Adipose tissue (tissue), 3 donors: Measurements from ENCODE around the gene CYS1. TPM values are rescaled to one million over a fixed set of nuclear protein-coding genes. Genes with fewer than 3 reads are reported as not detected.

Source experiments
- H3K27ac ChIP-seq: one replicate; pipeline ENCODE4 v1.5.1; 2013; ENCODE audit warnings: low read depth, low read length
- WGBS, 3 donors: extraction: QIAGEN DNeasy Blood & Tissue Kit; methylation state at CpG; one replicate each; pipeline ENCODE4 v1.1.7; 2013; 5-methylcytosine and 5-hydroxymethylcytosine counted together
- polyA plus RNA-seq, 3 donors: library from polyadenylated mRNA; stranded (reverse); fragments of 200-250 nt; gene quantifications; one replicate each; pipeline ENCODE4 v1.2.3, GENCODE V29; 2013
- donor health status: healthy with polysubstance abuse.
- donor health status: Bipolar disorder and iron deficiency.
- donor health status: healthy.

CYS1 gene
- polyA plus RNA-seq, 3 donors = 0.22 to 14.2 (median 2.4) TPM

DNA sequence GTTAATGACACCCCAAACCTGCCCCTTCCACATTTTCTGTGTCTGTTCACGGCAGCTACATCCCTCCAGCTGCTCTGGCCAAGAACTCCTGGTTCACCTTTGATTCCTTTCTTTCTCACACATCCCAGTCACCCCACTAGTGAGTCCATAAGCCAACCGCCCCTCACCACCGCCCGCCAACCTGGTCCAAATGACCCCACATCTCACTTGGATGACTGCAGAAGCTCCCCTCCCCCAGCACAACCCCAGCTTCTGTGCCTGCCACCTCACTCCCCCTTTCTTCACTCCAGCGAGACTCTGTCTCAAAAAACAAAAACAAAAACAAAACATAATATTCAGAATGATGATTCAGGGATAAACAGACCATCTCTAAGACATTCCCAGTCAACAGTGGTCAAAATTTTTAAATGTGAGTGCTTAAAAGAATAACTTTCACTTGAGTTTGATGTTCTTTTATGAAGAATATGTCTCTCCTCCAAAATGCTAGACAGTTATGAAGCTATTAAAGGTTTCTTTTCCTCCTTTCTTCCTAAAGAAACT, 3.2 kb downstream of the CYS1 start:
- no peak overlapping the region for H3K27ac ChIP-seq
- 85 to 89% (median 87%) methylated on average over 5 of the region's 5 CpGs for WGBS, 3 donors

DNA sequence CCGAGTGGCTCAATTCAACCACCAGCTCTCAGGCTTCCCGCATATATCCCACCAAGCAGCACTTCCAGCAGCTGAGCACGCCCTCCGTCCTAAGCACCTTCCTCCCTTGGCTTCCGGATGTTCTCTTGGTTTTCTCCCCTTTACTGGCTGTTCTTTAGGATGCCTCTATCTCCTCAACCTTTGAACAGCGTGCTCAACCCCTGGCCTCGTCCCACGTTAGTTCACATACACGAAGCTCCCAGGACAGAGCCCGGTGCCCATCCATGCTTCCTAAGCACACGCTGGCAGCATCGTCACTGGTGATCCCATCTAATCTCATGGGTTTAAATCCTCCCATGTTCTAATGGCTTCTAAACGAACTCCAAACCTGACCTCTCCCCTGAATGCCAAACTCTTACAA, 3.7 kb downstream of the CYS1 start:
- 80 to 84% (median 80%) methylated on average over 13 of the region's 13 CpGs for WGBS, 3 donors
- no peak overlapping the region for H3K27ac ChIP-seq

DNA sequence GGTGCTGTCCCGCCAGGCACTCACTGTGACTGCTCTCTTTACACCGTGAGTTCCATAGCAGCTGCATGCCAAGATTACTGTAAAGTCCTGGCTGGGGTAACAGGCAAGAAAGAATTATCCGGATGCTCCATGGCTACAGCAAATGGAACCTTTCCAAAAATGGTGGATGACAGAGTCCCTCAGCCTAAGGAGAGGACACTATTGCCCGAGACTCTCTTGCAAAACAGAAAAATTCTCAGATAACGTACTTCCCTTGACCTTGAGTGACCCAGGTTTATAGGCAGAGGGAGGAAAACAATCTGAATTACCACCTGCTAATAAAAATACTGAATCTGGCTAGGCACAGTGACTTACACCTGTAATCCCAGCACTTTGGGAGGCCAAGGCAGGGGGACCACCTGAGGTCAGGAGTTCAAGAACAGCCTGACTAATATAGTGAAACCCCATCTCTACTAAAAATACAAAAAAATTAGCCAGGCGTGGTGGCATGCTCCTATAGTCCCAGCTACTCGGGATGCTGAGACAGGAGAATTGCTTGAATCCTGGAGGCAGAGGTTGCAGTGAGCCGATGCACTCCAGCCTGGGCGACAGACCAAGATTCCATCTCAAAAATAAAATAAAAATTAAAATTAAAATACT, 4.5 kb downstream of the CYS1 start:
- WGBS, 3 donors = 50 to 67% (median 65%) methylated on average over 9 of the region's 9 CpGs
- H3K27ac ChIP-seq = no peak overlapping the region

DNA sequence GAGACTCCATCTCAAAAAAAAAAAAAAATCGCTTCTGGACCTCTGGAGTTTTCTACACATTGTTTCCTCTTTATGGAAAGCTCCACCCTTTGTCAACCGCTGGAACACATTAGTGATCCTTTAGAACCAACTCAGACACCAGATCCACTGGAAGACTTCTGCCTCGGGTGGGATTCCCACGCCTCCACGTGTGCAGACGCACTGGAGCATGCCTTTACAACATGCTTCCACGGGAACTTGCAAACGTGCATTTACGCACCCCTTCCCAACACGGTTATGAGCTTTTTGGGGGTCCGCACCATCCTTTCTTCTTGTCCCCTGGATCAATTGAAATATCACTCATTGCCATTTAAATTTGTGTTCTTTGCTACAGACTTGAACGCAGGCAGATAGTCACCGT, 5.1 kb downstream of the CYS1 start:
- 83 to 84% (median 83%) methylated on average over 13 of the region's 13 CpGs for WGBS, 3 donors
- H3K27ac ChIP-seq = no peak overlapping the region

DNA sequence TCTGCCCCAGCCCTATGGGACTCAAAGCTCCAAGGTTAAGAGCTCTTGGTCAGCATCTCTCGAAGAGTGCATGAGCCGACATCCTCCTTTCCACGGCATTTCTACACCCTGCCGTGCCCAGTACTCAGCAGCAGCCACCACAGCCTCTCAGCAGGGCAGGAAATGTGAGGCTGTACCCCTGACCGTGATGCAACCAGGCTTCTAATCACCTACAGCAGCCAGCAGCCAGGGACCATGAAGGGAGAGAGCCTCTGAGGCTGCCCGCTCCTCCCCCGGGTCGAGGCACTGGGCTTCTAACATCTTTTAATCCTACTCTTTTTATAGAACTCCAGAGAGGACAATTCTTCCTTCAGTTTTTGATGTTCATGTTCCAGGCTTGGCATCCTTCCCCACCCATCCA, 6.5 kb downstream of the CYS1 start:
- 61 to 70% (median 63%) methylated on average over 8 of the region's 8 CpGs for WGBS, 3 donors
- H3K27ac ChIP-seq = no peak overlapping the region

DNA sequence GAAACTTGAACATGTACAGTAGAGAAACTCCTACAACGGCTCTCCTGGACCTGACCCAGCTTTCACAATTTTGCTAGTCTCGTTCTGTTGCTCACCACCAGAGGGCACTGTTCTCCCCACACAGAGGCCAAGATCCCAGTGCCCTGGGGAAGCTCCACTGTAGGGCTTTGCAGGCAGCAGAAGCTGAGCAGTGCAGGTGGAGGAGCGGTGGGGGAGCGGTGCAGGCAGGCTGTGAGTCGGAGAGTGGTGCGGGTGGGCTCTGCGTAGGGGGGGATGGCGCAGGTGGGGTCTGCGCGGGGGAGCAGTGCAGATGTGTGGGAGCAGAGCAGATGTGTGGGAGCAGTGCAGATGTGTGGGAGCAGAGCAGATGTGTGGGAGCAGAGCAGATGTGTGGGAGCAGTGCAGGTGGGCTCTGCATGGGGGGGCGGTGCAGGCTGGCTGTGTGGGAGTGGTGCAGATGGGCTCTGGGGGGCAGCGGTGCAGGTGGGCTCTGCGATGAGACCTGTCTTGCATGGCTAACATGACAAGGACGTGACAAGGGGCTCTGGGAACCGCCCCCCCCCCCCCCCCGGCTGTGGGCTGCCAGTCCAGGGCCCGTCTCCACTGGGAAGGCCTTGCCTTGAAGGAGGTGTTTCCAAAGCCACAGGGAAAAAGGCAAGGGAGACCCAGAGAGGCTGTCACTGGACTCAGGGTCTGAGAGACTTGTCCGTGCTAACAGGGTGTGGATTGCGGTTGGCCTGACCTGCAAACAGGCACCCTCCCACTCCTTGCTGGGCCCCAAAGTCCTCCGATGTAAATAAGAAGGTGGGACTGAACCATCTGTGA, 7.3 kb downstream of the CYS1 start:
- WGBS, 3 donors = 23 to 42% (median 37%) methylated on average over 16 to 20 of the region's 20 CpGs
- H3K27ac ChIP-seq = no peak overlapping the region

DNA sequence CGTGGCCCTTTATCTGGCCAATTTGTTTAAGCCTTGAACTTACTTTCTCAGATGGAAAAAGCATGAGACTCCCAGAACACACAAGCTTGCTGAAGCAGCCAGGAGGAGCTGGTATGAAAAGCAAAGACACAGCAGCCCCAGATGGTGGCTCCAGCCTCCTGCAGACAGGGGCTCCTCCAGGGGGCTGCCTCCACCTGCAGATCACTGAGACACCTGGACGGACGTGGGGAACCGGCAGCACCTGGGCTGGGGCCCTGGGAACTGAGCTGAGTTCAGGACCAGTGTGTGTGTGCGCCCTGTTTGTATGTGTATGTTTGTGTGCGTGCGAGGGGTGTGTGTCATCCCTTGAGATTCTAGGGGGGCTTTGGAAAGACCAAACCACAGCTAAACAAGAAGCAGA, 8.6 kb downstream of the CYS1 start:
- WGBS, 3 donors = 83 to 98% (median 98%) methylated on average over 7 of the region's 7 CpGs
- H3K27ac ChIP-seq = no peak overlapping the region

DNA sequence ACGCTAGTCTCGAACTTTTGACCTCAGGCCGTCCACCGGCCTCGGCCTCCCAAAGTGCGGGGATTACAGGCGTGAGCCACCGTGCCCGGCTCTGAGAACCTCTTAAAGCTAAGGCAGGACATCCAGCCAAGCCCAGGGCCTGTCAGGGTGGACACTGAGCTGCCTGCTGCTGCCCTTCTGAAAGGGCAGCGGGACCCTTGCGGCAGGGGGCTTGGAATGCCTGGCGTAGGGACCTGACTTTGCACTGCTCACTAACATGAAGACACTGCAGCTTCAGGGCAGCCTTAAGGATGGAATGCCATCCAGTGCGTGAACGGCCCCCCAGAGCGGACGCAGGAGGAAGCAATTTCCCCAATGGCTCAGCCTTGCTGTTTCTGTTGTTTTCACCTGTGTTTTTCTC, 9.0 kb downstream of the CYS1 start:
- WGBS, 3 donors = 95 to 98% (median 95%) methylated on average over 16 of the region's 16 CpGs
- H3K27ac ChIP-seq = no peak overlapping the region

DNA sequence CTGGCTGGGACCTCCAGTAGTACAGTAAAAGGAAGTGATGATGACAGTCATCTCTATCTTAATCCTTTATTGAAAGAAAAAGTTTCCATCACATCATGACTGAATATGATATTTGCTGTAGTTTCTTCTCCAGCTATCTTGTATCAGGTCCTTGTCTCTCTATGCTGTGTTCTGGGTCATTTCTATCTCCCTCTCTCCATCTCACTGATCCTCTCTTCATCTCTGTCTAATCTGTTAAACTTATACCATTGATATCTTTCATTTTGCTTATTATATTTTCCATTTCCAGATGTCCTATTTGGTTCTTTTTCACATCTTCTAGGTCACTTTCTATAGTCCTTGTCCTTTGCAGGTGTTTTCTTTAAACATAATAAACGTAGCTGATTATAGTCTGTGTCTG, 12.3 kb downstream of the CYS1 start:
- WGBS, 3 donors = 89 to 93% (median 91%) methylated on average over 1 of the region's 1 CpG

DNA sequence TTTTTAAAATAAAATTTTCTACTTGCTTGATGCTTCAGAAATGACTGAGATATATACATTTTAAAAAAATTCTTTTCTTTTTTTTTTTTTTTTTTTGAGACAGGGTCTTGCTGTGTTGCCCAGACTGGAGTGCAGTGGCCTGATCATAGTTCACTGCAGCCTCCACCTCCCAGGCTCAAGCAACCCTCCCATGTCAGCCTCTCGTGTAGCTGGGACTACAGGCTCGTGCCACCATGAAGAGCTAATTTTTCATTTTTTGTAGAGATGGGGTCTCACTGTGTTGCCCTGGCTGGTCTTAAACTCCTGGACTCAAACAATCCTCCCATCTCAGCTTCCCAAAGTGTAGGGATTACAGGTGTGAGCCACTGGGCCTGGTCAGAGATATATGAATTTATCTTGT, 12.9 kb downstream of the CYS1 start:
- no peak overlapping the region for H3K27ac ChIP-seq
- 95 to 97% (median 96%) methylated on average over 2 of the region's 2 CpGs for WGBS, 3 donors

More for the DNA sequence above, 12.3 kb downstream of the CYS1 start:
- H3K27ac ChIP-seq = no peak overlapping the region

DNA sequence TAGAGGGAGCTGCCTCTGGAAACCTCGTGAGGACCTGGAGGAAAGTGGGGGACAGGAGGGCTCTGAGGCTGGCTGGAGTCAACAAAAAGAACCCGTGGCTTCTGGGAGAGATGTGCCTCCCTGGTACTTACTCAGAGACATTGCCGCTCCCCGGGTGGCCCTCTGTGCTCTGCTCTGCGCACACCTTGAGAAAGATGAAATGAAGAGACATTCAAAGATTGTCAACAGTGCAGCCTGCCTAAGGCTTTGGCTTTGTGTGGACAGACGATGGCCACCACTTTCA, 14.5 kb downstream of the CYS1 start:
- no peak overlapping the region for H3K27ac ChIP-seq
- 84 to 88% (median 87%) methylated on average over 6 of the region's 6 CpGs for WGBS, 3 donors

DNA sequence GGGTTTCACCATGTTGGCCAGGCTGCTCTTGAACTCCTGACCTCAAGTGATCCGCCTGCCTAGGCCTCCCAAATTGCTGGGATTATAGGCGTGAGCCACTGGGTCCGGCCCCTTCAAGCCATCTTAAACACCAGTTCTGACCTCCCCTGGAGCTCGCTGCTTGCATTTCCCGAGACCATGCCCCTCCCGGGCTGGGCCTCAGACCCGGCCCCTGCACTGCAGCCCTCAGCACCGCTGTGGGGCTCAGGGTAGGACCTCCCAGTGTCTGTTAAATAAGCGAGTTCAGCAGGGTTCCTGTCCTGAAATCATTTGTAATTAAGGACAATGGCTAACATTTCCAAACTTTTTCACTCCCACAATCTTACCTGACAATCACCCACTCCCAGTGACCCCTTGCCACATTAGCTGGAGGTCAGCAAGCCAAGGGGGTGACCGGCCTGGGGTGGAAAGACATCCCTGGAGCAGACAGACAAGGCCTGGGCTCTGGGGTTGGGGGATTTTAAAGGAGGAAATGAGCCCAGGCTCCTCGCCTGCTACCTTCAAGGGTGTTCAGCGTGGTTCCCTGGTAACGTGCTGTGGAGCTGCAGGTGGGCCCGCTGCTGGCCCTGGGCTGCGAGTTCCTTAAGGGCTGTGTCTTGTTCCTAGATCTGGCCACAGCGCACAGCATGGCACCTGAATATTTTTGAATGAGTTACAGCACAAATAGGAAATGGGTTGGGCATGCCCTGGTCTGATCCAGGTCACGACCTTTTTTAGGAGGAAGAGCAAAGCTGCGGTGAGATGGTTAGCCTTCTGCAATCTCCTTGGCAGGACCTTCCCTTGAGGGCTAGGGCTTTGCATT, 15.1 kb downstream of the CYS1 start:
- WGBS, 3 donors = 84 to 91% (median 85%) methylated on average over 18 of the region's 18 CpGs
- no peak overlapping the region for H3K27ac ChIP-seq

DNA sequence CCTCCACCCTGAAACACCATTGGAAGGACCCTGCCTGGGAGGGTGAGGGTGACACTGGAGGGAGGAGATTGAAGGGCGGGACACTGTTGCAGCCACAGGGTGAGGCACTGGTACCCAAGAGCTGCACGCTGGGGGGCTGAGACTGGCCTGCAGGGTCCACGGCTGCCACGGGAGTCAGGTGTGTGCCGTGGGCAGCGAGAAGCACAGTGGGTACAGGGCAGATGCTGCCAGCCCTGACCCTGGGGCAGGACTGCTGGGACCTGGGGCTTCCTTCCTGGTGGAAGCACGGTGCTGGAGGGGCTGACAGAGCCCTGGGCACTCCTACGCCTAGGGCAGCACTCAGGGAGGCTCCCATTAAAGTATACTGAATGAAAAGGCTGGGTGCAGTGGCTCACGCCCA, 16.6 kb downstream of the CYS1 start:
- 89 to 93% (median 91%) methylated on average over 9 of the region's 9 CpGs for WGBS, 3 donors
- H3K27ac ChIP-seq = no peak overlapping the region

DNA sequence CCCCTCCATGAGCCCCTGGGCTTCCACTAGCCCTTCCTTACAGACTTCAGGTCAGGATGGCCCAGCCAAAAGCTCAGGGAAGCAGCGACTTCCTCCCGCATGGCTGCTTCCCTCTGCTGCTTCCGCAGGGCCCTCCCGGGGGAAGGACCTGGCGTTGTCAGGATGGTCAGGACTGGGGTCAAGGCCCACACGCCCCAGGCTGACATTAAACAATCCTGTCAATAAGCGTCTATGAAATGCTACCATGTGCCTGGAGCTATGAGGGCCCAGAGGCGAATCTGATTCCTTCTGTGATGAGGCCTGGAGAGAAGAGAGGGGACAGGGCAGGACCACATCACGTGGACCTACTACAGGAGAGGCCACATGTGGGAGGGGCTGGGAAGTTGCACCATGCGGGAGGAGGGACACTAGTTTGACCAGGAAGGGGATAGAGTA, 17.3 kb downstream of the CYS1 start:
- WGBS, 3 donors = 55 to 79% (median 75%) methylated on average over 10 of the region's 10 CpGs
- H3K27ac ChIP-seq = no peak overlapping the region

DNA sequence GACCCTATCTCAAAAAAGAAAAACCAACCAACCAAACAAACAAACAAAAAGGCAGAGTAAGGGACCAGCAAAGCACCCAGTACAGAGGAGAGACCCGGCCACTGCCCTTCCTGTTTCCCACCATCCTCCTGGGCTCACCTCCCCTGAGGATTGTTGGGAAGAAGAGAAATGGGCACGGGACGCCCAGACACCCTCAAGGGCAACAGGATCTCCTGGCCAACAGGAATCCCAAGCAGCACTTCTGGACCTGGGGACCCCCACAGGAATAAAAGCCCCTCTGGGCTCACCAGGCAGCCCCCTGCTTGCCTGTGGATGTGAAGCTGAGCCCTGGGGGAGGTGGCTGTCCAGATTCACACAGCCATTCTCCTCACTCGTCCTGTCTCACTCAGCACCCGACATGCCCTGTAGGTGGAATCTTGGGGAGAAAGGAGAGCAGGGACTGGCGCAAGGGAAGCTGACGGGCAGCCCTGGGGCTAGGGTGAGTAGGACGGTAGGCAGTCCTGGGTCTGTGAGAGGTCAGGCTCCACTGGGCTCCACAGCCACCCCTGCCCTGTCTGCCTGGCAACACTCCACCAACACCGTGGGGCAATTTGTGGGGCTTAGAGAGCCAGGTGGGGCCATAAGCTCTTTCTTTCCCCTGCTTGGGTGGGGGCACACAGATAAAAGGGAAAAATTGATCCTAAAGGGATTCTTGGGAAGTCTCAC, 18.8 kb downstream of the CYS1 start:
- no peak overlapping the region for H3K27ac ChIP-seq
- WGBS, 3 donors = 87% methylated on average over 9 of the region's 9 CpGs

DNA sequence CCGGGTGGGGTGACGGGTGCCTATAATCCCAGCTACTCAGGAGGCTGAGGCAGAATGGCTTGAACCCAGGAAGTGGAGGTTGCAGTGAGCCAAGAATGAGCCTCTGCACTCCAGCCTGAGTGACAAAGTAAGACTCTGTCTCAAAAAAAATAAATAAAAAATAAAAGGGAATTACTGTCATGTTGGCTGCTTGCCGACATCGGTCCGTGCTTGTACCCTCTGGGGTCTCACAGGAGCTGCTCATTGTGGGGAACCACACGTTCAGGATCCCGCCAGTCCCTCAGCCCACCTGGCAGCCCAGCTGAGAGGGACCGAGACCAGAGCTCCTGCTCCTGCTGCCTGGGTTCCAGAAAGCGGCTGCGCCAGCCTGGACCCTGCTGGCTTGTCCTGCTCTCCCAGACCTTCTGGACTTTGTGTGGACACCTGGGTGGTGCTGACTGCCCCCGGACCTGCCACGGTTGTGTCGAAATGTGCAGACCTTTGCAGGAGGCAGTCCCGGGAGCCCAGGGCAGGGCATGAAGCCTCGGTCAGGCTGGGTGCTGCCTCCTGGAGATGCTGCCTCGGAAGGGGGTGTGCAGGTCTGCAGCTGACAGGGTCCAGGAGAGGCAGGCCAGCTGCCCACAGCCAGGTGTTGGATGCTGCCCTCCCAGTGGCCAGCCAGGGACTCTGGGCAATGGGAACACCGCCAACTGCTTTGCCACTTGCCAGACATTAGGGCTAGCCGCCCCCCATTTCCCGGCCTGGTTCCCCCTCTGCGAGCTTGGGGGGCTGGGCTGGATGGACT, 20.5 kb downstream of the CYS1 start:
- 86 to 91% (median 87%) methylated on average over 20 of the region's 20 CpGs for WGBS, 3 donors
- no peak overlapping the region for H3K27ac ChIP-seq

DNA sequence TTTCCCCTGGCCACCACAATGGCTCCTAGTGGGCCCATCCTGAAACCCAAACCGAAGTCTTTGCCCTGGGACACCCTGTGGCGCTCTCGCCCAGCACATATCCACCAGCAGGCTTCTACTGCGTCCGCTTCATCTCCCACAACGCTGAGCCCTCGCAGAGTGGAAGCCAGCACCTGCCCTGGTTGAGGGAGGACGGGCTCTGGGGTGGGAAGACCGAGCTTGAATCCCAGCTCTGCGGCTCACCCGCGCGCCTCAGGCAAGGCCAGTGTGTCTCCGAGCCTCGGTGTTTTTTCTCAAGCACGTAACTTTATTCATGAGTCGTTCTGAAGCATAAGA, 21.2 kb downstream of the CYS1 start:
- 93 to 94% (median 94%) methylated on average over 17 of the region's 17 CpGs for WGBS, 3 donors

More for the DNA sequence above, 21.2 kb downstream of the CYS1 start:
- no peak overlapping the region for H3K27ac ChIP-seq
